ENCODE measurements around the gene SLC5A11. TPM values are rescaled to one million over a fixed set of nuclear protein-coding genes. Genes with fewer than 3 reads are reported as not detected.
A peak's percentile ranks its signal among the peaks of the same experiment; 100 is the strongest.

SLC5A11 gene
- total RNA-seq, 1 donor from 2014 or later: 0.27 TPM

DNA sequence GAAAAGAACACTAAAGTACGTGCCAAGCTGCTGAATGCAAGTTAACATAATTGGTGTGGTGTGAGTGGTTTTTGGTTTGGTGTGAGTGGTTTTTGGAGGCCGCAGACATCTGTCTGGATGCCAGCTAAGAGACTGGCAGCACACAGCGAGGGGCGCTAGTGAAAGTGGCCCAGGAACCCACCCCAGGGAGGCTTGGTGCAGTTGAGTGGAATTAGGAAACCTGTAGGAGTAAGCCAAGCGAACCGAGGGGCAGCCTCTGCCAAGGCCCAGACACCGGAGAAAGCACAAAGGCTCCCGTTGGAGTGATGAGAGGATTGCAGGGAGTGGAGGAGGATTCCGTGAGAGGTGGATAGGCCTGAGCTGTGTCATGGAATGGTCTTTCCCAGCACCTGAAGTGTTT, 24.6 kb upstream of the SLC5A11 start:
- H3K4me1 ChIP-seq: peaks cover 18% of the 10 kb centered on the region
- H3K27ac ChIP-seq: no peak overlapping the region
- intact Hi-C loops (cut with DNase I): no loop called here
- H3K36me3 ChIP-seq: peaks cover 100% of the 10 kb centered on the region
- DNase-seq: no peak
- H3K4me3 ChIP-seq: no peak overlapping the region
- no peaks in the 10 kb centered on the region for H3K9me3 ChIP-seq
- TF ChIP-seq, protein P1, sequence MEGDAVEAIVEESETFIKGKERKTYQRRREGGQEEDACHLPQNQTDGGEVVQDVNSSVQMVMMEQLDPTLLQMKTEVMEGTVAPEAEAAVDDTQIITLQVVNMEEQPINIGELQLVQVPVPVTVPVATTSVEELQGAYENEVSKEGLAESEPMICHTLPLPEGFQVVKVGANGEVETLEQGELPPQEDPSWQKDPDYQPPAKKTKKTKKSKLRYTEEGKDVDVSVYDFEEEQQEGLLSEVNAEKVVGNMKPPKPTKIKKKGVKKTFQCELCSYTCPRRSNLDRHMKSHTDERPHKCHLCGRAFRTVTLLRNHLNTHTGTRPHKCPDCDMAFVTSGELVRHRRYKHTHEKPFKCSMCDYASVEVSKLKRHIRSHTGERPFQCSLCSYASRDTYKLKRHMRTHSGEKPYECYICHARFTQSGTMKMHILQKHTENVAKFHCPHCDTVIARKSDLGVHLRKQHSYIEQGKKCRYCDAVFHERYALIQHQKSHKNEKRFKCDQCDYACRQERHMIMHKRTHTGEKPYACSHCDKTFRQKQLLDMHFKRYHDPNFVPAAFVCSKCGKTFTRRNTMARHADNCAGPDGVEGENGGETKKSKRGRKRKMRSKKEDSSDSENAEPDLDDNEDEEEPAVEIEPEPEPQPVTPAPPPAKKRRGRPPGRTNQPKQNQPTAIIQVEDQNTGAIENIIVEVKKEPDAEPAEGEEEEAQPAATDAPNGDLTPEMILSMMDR (IDR thresholded peaks at IDR 0.05): no peak
- ATAC-seq: no peak
- no peaks in the 10 kb centered on the region for H3K27me3 ChIP-seq (ENCODE audit: low read depth)

DNA sequence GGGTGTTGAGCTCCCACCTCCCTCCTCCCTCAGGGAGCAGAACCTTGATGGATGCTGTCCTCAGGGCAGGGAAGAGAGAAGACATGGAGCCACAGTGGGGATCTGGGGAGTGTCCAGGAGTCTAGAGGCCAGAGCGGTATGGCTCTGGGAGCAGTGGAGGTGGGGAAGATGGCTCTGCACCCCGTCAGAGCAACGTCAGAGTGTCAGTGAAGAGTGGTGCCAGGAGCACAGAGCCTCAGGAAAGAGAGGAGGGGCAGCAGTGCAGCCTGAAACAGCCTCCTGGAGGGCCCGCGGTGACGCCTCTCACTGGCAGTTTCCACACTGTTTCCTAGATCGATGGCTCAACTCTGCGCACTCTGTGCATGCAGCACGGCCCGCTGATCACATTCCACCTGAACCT, 23.2 kb upstream of the SLC5A11 start:
- peaks cover 98% of the 10 kb centered on the region for H3K36me3 ChIP-seq
- DNase-seq (no peak), ATAC-seq (peak in 1 of 2 donors; percentile 6)

DNA sequence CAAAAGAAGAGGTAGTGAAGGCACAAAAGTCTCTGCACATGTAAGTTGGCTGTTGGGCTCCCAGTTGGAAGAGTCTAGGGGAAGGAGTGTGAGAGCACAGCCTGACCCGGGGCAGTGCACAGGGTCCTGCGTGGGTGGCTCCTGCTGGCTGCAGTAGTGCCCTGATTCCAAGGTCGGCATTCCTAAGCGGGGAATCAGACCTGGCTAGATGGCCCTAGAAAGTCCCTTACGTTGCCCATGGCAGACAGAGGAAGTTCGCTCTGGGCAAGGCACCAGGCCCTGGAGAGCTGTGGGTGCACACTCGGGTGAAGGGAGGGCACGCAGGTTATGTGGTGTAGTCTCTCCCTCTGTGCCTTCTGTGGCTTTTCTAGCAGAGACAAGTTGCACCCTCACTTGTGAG, 22.8 kb upstream of the SLC5A11 start:
- H3K27me3 ChIP-seq (ENCODE audit: low read depth): no peaks in the 10 kb centered on the region
- H3K4me3 ChIP-seq: no peak overlapping the region
- peaks cover 18% of the 10 kb centered on the region for H3K4me1 ChIP-seq
- H3K36me3 ChIP-seq: peaks cover 98% of the 10 kb centered on the region
- H3K9me3 ChIP-seq: no peaks in the 10 kb centered on the region
- H3K27ac ChIP-seq: no peak overlapping the region
- ATAC-seq (peak in 1 of 2 donors; percentile 12), DNase-seq (no peak)
- intact Hi-C loops (cut with DNase I): no loop called here
- TF ChIP-seq, protein P1 (IDR thresholded peaks at IDR 0.05): no peak

More for the DNA sequence above, 23.2 kb upstream of the SLC5A11 start:
- TF ChIP-seq, protein P1 (IDR thresholded peaks at IDR 0.05): no peak
- Histone ChIP-seq H3K27ac (no peak overlapping the region), H3K9me3 (no peaks in the 10 kb centered on the region), H3K4me1 (peaks cover 18% of the 10 kb centered on the region), H3K27me3 (ENCODE audit: low read depth) (no peaks in the 10 kb centered on the region), H3K4me3 (no peak overlapping the region)
- intact Hi-C loops (cut with DNase I): no loop called here

DNA sequence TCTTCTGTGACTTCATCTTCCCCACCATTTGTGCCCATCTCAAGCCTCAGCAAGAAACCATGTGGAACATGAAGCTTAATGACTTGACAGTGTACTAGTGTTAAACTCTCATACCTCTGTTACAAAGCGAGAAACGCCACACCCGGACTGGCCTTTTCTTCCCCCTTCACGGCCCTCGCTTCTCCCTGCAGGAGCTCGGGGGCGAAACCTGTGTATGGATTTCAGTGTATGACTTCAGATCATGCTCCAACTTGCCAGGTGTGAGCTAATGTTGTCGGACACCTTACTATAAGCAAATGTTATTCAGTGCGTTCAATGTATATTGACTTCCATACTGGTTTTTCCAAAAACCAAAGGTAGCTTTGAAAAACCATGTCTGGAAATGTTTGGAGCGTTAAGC, 20.1 kb upstream of the SLC5A11 start:
- Histone ChIP-seq H3K9me3 (no peaks in the 10 kb centered on the region), H3K36me3 (peaks cover 83% of the 10 kb centered on the region), H3K27me3 (ENCODE audit: low read depth) (no peaks in the 10 kb centered on the region), H3K4me1 (no peaks in the 10 kb centered on the region), H3K27ac (no peak overlapping the region), H3K4me3 (no peak overlapping the region)
- TF ChIP-seq, protein P1 (IDR thresholded peaks at IDR 0.05): no peak
- peak in 1 of 2 donors; percentile 45 for ATAC-seq
- no peak for DNase-seq
- intact Hi-C loops (cut with DNase I): no loop called here

DNA sequence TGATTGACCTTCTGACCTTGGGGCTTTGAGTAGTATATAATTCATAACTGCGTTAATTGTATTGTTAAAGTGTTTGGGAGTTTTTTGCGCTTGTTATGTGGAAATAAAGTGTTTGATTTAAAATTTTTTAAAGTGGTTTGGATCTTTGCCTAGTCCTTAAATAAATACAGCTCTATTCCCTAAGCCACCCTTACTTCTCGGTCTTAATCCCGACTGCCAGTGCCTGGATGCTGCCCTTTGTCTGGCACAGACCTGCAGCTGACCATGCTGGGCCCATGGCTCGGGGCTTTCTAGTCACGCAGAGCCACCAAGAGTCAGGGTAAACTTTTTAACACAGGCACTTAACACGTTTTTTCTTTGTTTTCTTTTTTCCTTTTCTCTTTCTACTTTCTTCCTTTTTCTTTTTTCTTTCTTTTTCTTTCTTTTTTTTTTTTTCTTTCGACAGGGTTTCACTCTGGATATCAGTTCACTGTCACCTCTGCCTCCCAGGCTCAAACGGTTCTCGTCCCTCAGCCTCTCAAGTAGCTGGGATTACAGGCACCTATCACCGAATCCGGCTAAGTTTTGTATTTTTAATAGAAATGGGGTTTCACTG, 19.6 kb upstream of the SLC5A11 start:
- ATAC-seq: peak; percentile 71 to 82
- no peak overlapping the region for H3K4me3 ChIP-seq
- H3K9me3 ChIP-seq: no peaks in the 10 kb centered on the region
- intact Hi-C loops (cut with DNase I): no loop called here
- TF ChIP-seq, protein P1 (IDR thresholded peaks at IDR 0.05): no peak
- no peaks in the 10 kb centered on the region for H3K4me1 ChIP-seq
- peaks cover 78% of the 10 kb centered on the region for H3K36me3 ChIP-seq
- H3K27me3 ChIP-seq (ENCODE audit: low read depth): no peaks in the 10 kb centered on the region
- no peak overlapping the region for H3K27ac ChIP-seq
- no peak for DNase-seq

All from lower lobe of right lung (tissue), 2 donors.